ENCODE data around the gene TMPRSS3.

TMPRSS3 gene

DNA sequence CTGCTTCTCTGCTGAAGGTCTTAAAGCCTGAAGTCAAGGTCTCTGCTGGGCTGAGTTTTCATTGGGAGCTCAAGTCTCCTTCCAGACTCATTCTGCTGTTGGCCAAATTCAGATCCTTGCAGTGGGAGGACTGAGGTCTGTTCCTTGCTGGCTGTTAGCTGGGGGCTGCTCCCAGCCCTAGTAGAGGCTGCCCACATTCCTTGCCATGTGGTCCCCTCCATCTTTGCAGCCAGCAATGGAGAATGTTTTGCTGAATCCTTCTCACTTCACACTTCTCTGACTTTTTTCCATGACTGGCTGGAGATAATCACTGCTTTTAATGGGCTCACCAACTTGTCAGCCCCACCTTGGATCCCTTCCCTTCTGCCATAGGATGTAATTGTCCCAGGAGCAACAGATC, 41.1 kb upstream of the TMPRSS3 start:
- Histone ChIP-seq H3K9me3 (no peaks in the 10 kb centered on the region), H3K36me3 (no peaks in the 10 kb centered on the region), H3K27ac (no peak overlapping the region), H3K4me1 (ENCODE audit: control insufficient read depth in 1 of 2, insufficient read depth in 1 of 2, low read depth in 1 of 2, low read length in 1 of 2) (no peaks in the 10 kb centered on the region), H3K4me3 (ENCODE audit: low read depth in 1 of 2, low read length in 1 of 2) (no peak overlapping the region), H3K27me3 (peaks cover 6% of the 10 kb centered on the region)
- TF ChIP-seq, protein P1, sequence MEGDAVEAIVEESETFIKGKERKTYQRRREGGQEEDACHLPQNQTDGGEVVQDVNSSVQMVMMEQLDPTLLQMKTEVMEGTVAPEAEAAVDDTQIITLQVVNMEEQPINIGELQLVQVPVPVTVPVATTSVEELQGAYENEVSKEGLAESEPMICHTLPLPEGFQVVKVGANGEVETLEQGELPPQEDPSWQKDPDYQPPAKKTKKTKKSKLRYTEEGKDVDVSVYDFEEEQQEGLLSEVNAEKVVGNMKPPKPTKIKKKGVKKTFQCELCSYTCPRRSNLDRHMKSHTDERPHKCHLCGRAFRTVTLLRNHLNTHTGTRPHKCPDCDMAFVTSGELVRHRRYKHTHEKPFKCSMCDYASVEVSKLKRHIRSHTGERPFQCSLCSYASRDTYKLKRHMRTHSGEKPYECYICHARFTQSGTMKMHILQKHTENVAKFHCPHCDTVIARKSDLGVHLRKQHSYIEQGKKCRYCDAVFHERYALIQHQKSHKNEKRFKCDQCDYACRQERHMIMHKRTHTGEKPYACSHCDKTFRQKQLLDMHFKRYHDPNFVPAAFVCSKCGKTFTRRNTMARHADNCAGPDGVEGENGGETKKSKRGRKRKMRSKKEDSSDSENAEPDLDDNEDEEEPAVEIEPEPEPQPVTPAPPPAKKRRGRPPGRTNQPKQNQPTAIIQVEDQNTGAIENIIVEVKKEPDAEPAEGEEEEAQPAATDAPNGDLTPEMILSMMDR (IDR thresholded peaks at IDR 0.05), result no peak

- Histone ChIP-seq H3K4me1 (ENCODE audit: control insufficient read depth in 1 of 2, insufficient read depth in 1 of 2, low read depth in 1 of 2, low read length in 1 of 2) (no peaks in the 10 kb centered on the region), H3K36me3 (no peaks in the 10 kb centered on the region), H3K4me3 (ENCODE audit: low read depth in 1 of 2, low read length in 1 of 2) (no peak overlapping the region), H3K27me3 (peaks cover 6% of the 10 kb centered on the region), H3K27ac (no peak overlapping the region), H3K9me3 (no peaks in the 10 kb centered on the region)
- TF ChIP-seq, protein P1 (IDR thresholded peaks at IDR 0.05), result no peak
Observed at GRCh38 chr21:42435833-42436232, 40.0 kb upstream of the TMPRSS3 start.

DNA sequence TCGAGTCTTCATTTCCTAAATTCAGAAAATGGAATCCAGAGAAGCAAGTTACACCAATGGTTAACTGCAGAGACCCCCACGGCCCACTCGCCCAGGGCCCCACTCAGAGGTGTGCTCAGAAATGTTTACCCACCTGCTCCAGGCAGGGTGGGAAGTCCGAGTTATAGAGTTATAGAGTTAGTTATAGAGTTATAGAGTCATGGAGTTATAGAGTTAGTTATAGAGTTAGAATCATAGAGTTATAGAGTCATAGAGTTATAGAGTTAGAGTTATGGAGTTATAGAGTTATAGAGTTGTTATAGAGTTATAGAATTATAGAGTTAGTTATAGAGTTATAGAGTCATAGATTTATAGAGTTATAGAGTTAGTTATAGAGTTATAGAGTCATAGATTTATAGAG, 39.5 kb upstream of the TMPRSS3 start:
- H3K9me3 ChIP-seq, result no peaks in the 10 kb centered on the region
- TF ChIP-seq, protein P1 (IDR thresholded peaks at IDR 0.05), result no peak
- no peaks in the 10 kb centered on the region for H3K36me3 ChIP-seq

DNA sequence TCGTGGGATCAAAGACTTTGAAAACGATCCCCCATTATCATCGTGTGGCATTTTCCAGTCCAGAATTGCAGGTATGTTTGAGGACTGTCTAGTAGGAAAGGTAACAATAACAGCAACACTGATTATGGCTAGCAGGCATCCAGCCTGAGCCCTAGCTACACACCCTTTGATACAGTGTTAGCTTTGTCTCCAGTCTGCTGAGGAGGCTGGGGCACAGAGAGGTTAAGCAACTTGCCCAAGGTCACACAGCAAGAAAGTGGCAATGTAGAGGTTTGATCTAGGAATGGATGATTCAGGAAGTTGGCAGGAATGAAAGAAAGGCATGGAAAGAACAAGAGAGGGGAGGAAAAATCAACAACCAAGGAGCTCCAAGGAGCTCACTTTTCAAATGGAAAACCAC, 39.0 kb upstream of the TMPRSS3 start:
- TF ChIP-seq, protein P1 (IDR thresholded peaks at IDR 0.05), result no peak
- H3K27me3 ChIP-seq, result peaks cover 6% of the 10 kb centered on the region
- no peaks in the 10 kb centered on the region for H3K36me3 ChIP-seq
- no peaks in the 10 kb centered on the region for H3K9me3 ChIP-seq
- no peak overlapping the region for H3K4me3 ChIP-seq (ENCODE audit: low read depth in 1 of 2, low read length in 1 of 2)
- H3K4me1 ChIP-seq (ENCODE audit: control insufficient read depth in 1 of 2, insufficient read depth in 1 of 2, low read depth in 1 of 2, low read length in 1 of 2), result no peaks in the 10 kb centered on the region
- no peak overlapping the region for H3K27ac ChIP-seq

More for the DNA sequence above, 39.5 kb upstream of the TMPRSS3 start:
- Histone ChIP-seq H3K27ac (no peak overlapping the region), H3K4me3 (ENCODE audit: low read depth in 1 of 2, low read length in 1 of 2) (no peak overlapping the region), H3K27me3 (peaks cover 6% of the 10 kb centered on the region), H3K4me1 (ENCODE audit: control insufficient read depth in 1 of 2, insufficient read depth in 1 of 2, low read depth in 1 of 2, low read length in 1 of 2) (no peaks in the 10 kb centered on the region)

DNA sequence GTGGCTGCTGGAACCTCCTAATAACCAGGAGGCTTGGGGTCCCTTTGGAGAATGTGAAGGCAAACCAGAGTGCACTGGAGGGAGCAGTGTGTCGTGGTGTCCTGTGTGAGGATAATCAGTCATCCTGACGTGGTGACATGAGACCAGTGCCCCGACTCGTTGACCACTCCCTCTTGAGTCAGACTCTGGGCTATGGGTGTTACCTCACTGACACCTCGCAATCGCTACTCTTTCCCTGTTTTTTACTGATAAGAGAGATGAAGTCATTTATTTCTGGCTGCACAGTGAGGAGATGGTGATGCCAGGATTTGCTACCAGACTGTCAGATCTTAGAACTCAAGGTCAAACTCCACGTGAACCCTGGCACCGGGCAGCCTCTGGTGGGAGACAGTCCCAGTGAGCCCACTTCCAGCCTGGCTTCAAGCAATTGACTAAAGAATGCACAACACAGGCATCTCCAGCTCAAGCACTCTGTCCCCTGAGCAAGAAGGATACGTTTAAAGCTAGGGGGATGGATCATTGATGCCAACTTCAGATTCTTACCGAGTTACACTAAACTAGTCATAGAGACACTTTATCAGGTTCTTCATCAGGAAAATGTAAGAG, 38.2 kb upstream of the TMPRSS3 start:
- no peak overlapping the region for H3K27ac ChIP-seq
- no peaks in the 10 kb centered on the region for H3K36me3 ChIP-seq
- TF ChIP-seq, protein P1 (IDR thresholded peaks at IDR 0.05), result no peak
- H3K4me1 ChIP-seq (ENCODE audit: control insufficient read depth in 1 of 2, insufficient read depth in 1 of 2, low read depth in 1 of 2, low read length in 1 of 2), result no peaks in the 10 kb centered on the region
- H3K4me3 ChIP-seq (ENCODE audit: low read depth in 1 of 2, low read length in 1 of 2), result no peak overlapping the region
- no peaks in the 10 kb centered on the region for H3K9me3 ChIP-seq
- H3K27me3 ChIP-seq, result peaks cover 6% of the 10 kb centered on the region
